Uterus (tissue), 4 donors: Measurements from ENCODE around the gene MAML1. TPM values are rescaled to one million over a fixed set of nuclear protein-coding genes. Genes with fewer than 3 reads are reported as not detected.
A peak's percentile ranks its signal among the peaks of the same experiment; 100 is the strongest.
"Not testable (repeated sequence)": the region's sequence is repeated elsewhere in the genome, so short reads cannot be mapped to it uniquely, and the experiment has no call there.

Experiments used
- DNase-seq, 2 donors: peaks; one replicate each; pipeline ENCODE4 v3.0.0-alpha.2; 2019 to 2020
- H3K27ac ChIP-seq, 2 donors: fragments of 200-600 bp; sonication (generic); 1 replicate in 1 of 2; 2 replicates in 1 of 2; pipeline ENCODE4 v1.5.1; 2016 to 2018
- H3K27me3 ChIP-seq, 2 donors: fragments of 200-600 bp; sonication (generic); one replicate each; pipeline ENCODE4 v1.5.1; 2018 to 2019; ENCODE audit warnings: control low read depth in 1 of 2
- H3K36me3 ChIP-seq, 2 donors: fragments of 200-600 bp; sonication (generic); one replicate each; pipeline ENCODE4 v1.5.1; 2019; ENCODE audit warnings: control low read depth in 1 of 2
- H3K4me1 ChIP-seq, 2 donors: fragments of 200-600 bp; sonication (generic); one replicate each; pipeline ENCODE4 v1.5.1; 2018 to 2019; ENCODE audit warnings: control low read depth in 1 of 2
- H3K4me3 ChIP-seq, 2 donors: fragments of 200-600 bp; sonication (generic); 1 replicate in 1 of 2; 2 replicates in 1 of 2; pipeline ENCODE4 v1.5.1; 2018 to 2019; ENCODE audit warnings: mild to moderate bottlenecking in 1 of 2
- H3K9me3 ChIP-seq, 2 donors: fragments of 200-600 bp; sonication (generic); one replicate each; pipeline ENCODE4 v1.5.1; 2019; ENCODE audit warnings: control low read depth in 1 of 2
- POLR2A ChIP-seq, 2 donors: fragments of 450-650 bp; IDR thresholded peaks; one replicate each; pipeline ENCODE4 v1.6.1; 2016; ENCODE audit warnings: antibody characterized with exemption in 2 of 2, mild to moderate bottlenecking in 1 of 2, moderate library complexity in 1 of 2
- intact Hi-C: fragments of 100-400 bp; cut with DNase I; formaldehyde crosslinking; loops from one replicate; pipeline ENCODE4 v1.15.1; 2023; ENCODE audit warnings: low total_unique reads
- total RNA-seq, 4 donors: library from RNA; depleted of rRNA in 3 of 4; stranded (reverse); fragments of >200 nt in 3 of 4; gene quantifications; one replicate each; pipeline versions ENCODE4 v1.1.0 to v1.2.4, GENCODE V29; 2014 to 2023
- TF ChIP-seq, protein P1 (sequence below), 4 experiments: fragments of 200-600 bp in 2 of 4; fragments of 450-650 bp in 2 of 4; sonication (generic) in 2 of 4; IDR thresholded peaks; one replicate each; pipeline ENCODE4 v1.5.1; 2016 to 2019; ENCODE audit warnings: antibody characterized with exemption in 4 of 4, mild to moderate bottlenecking in 2 of 4, moderate library complexity in 1 of 4
- donor health status: DM: yes; HTN: yes; CAD: no.

MAML1 gene
- total RNA-seq, 4 donors from 2014 or later: 19.7 to 44.1 (median 21.4) TPM

DNA sequence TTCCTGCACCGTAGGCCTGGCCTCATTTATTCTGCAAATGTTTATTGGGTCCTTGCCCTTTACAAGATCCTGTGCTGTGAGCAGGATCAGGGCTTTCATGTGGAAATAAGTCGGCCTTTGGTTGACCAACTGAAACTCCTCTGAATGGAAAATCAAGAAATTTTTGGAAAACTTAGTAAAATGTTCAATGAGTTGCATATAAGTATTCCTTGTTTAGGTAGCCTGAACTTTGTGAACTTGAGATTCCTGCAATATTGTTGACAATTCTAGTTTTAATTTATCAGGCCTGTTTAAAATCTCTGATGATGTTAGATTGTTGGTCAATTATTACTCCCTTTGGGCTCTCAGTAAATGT lies 1.1 kb downstream of the MAML1 start:
- no peaks in the 10 kb centered on the region for H3K36me3 ChIP-seq
- H3K4me1 ChIP-seq: peaks cover 8 to 25% of the 10 kb centered on the region in 2 donors
- H3K4me3 ChIP-seq: peak overlapping the region; percentile 61 to 96
- intact Hi-C loops: no loop called here
- TF ChIP-seq POLR2A (IDR thresholded peaks at IDR 0.05): no peak
- TF ChIP-seq, protein P1, sequence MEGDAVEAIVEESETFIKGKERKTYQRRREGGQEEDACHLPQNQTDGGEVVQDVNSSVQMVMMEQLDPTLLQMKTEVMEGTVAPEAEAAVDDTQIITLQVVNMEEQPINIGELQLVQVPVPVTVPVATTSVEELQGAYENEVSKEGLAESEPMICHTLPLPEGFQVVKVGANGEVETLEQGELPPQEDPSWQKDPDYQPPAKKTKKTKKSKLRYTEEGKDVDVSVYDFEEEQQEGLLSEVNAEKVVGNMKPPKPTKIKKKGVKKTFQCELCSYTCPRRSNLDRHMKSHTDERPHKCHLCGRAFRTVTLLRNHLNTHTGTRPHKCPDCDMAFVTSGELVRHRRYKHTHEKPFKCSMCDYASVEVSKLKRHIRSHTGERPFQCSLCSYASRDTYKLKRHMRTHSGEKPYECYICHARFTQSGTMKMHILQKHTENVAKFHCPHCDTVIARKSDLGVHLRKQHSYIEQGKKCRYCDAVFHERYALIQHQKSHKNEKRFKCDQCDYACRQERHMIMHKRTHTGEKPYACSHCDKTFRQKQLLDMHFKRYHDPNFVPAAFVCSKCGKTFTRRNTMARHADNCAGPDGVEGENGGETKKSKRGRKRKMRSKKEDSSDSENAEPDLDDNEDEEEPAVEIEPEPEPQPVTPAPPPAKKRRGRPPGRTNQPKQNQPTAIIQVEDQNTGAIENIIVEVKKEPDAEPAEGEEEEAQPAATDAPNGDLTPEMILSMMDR (IDR thresholded peaks at IDR 0.05): no peak
- H3K27me3 ChIP-seq: no peaks in the 10 kb centered on the region
- no peaks in the 10 kb centered on the region for H3K9me3 ChIP-seq
- peak overlapping the region; percentile 97 for H3K27ac ChIP-seq
- DNase-seq: no peak

GRCh38 chr5:179734536-179735164 lies 2.0 kb downstream of the MAML1 start:
- Histone ChIP-seq H3K4me1 (peaks cover 11 to 25% of the 10 kb centered on the region in 2 donors), H3K4me3 (peak overlapping the region in 1 of 2 donors; percentile 96), H3K9me3 (no peaks in the 10 kb centered on the region), H3K27me3 (no peaks in the 10 kb centered on the region), H3K36me3 (no peaks in the 10 kb centered on the region), H3K27ac (peak overlapping the region in 1 of 2 donors; percentile 97)
- TF ChIP-seq, protein P1 (IDR thresholded peaks at IDR 0.05): no peak
- TF ChIP-seq POLR2A (IDR thresholded peaks at IDR 0.05): no peak
- intact Hi-C loops: no loop called here
- DNase-seq: no peak

- Histone ChIP-seq H3K4me3 (no peak overlapping the region), H3K4me1 (peaks cover 13 to 20% of the 10 kb centered on the region in 2 donors), H3K36me3 (no peaks in the 10 kb centered on the region), H3K9me3 (no peaks in the 10 kb centered on the region), H3K27me3 (no peaks in the 10 kb centered on the region), H3K27ac (no peak overlapping the region)
- DNase-seq: no peak
- TF ChIP-seq, protein P1 (IDR thresholded peaks at IDR 0.05): no peak
- no peak for TF ChIP-seq POLR2A (IDR thresholded peaks at IDR 0.05)
- intact Hi-C loops: no loop called here
These were observed 6.1 kb downstream of the MAML1 start for GRCh38 chr5:179738742-179739141.

- intact Hi-C loops, H3K4me3 ChIP-seq, H3K27me3 ChIP-seq, H3K4me1 ChIP-seq, H3K36me3 ChIP-seq, H3K9me3 ChIP-seq, DNase-seq, H3K27ac ChIP-seq: not testable (repeated sequence)
These were observed 11.5 kb downstream of the MAML1 start for GRCh38 chr5:179744106-179744505.

- no peaks in the 10 kb centered on the region for H3K4me1 ChIP-seq
These were observed 14.2 kb downstream of the MAML1 start for GRCh38 chr5:179746872-179747271.

More at GRCh38 chr5:179746872-179747271, 14.2 kb downstream of the MAML1 start:
- TF ChIP-seq, protein P1 (IDR thresholded peaks at IDR 0.05): no peak
- TF ChIP-seq POLR2A (IDR thresholded peaks at IDR 0.05): no peak
- Histone ChIP-seq H3K9me3 (no peaks in the 10 kb centered on the region), H3K27ac (no peak overlapping the region), H3K4me3 (no peak overlapping the region), H3K27me3 (no peaks in the 10 kb centered on the region), H3K36me3 (no peaks in the 10 kb centered on the region)
- intact Hi-C loops: no loop called here
- no peak for DNase-seq
